ENCODE measurements around the gene CS. TPM values are rescaled to one million over a fixed set of nuclear protein-coding genes. Genes with fewer than 3 reads are reported as not detected.
"Not testable (repeated sequence)": the region's sequence is repeated elsewhere in the genome, so short reads cannot be mapped to it uniquely, and the experiment has no call there.

CS gene
- total RNA-seq = 146 and 156 TPM in 2 replicates

- DNase-seq (ENCODE audit: extremely low read depth, low read depth, low spot score) = peak; percentile 65
Measured at GRCh38 chr12:56299853-56300643, at the start of gene CS. Gene CS (minus strand): TSS chr12:56300330. CDS start chr12:56300201, 129 bp downstream.

DNA sequence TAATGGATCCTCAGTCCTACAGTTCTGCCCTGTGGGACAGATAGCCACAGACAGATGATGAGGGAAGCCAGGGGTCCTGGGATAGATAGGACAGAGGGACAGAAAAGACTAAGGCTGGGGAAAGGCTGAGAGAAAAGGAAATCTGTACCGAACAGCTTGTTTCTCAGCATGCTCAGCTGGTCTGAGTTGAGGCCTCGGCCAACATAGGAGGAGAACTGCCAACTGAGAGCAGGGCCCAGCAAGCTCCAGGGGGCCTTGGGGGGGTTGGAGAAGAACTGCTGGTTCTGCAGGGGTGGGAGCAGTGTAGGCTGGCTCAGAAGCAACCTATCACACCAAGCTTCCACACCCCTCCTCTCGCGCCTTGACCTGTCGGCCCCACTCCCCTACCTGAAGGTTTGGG lies 48.6 kb upstream of the CS start:
- no peak for DNase-seq (ENCODE audit: extremely low read depth, low read depth, low spot score)

GRCh38 chr12:56347255-56347654 lies 47.1 kb upstream of the CS start:
- DNase-seq (ENCODE audit: extremely low read depth, low read depth, low spot score) = not testable (repeated sequence)

- no peak for DNase-seq (ENCODE audit: extremely low read depth, low read depth, low spot score)
Measured at GRCh38 chr12:56346675-56347074, 46.5 kb upstream of the CS start.

DNA sequence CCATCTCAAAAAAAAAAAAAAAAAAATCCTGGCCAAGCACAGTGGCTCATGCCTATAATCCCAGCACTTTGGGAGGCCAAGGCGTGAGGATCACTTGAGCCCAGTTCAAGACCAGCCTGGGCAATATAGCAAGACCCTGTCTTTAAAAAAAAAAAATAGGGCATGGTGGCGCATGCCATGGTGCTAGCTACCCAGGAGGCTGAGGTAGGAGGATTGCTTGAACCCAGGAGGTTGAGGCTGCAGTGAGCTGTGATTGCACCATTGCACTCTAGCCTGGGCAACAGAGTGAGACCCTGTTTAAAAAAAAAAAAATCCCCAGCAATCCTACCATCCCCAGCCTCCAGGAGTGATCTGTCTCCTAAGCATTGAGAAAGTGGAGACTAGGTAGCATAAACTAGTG lies 42.2 kb upstream of the CS start:
- DNase-seq (ENCODE audit: extremely low read depth, low read depth, low spot score) = not testable (repeated sequence)

DNA sequence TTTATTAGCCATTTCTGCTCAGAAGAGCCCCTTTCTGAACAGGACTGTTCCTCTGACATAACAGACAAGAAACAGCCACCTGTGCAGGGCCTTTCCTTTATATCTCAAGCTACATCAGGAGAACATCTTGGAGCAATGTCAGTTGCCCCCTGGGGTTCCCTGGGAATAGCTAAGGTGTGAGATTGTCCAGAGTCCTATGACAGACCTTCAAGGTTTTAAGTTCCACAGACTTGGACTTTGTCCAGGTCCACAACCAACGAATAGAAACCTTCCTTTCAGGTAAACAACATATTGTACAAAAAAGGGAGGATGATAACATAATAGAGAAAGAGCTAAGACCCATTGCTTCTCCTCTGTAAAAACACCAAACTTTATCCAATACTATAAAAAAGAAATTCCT lies 41.5 kb upstream of the CS start:
- DNase-seq (ENCODE audit: extremely low read depth, low read depth, low spot score) = no peak

DNA sequence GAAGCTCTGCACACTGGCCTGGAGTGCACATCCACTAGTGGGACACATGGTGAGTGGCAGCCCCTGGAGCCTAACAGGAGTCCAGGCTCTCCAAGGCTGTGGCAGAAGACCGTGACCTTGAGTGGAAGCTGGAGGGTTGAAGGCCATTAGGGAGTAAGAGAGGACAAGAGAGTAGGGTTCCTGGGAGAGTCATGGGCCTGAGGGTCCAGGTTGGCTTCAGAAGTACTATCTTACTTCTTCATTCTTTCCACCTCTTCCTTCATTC lies 39.0 kb upstream of the CS start:
- DNase-seq (ENCODE audit: extremely low read depth, low read depth, low spot score) = no peak

DNA sequence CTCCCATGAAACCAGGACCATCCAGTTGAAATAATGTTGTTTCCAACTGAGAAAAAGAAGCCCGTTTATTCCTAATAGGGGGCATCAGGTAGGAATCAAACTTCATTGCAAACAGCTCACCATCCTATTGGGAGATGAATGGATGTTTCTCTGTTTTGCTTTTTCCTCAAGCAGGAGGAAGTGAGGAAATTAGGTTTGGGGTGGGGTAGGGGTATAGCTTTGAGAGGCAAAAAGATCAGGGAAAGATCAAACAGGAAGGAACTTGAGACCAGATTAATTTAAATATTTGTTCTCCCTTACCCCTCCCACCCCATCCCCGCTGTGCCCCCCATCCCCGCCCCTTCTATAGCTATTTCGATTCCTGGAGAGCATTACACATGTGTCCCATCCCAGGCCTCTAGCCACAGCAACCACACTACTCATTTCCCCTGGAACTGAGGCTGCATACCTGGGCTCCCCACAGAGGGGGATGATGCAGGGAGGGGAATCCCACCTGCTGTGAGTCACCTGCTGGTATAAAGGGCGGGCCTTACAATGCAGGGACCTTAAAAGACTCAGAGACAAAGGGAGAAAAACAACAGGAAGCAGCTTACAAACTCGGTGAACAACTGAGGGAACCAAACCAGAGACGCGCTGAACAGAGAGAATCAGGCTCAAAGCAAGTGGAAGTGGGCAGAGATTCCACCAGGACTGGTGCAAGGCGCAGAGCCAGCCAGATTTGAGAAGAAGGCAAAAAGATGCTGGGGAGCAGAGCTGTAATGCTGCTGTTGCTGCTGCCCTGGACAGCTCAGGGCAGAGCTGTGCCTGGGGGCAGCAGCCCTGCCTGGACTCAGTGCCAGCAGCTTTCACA lies 38.4 kb upstream of the CS start, which contains the start of gene IL23A:
IL23A (plus strand) TSS at position 577 of the 850 bp plus-strand sequence; CDS start at position 738, 161 bp downstream.
- DNase-seq (ENCODE audit: extremely low read depth, low read depth, low spot score) = no peak

DNA sequence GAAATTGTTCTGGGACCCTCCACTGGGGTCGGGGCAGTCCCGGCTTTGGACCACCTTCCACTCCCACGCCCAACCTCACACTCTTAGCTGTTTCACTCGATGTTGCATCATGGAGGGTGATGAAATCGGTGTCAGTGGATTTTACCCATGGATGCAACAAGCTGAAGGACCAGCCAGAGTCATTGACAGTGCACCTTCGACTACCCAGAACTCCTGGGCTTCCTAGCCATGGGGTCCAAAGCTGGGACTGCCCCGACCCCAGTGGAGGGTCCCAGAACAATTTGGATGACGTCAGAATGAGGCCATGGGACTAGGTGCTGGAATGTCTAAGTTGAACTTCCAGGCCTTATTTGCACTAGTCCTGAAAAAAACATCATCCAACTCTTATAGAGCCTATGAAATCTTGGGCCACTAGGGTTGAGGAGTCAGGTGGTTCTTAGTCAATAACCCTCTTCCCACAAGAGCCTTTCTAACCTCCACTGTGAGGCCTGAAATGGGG lies 37.7 kb upstream of the CS start:
- no peak for DNase-seq (ENCODE audit: extremely low read depth, low read depth, low spot score)

DNA sequence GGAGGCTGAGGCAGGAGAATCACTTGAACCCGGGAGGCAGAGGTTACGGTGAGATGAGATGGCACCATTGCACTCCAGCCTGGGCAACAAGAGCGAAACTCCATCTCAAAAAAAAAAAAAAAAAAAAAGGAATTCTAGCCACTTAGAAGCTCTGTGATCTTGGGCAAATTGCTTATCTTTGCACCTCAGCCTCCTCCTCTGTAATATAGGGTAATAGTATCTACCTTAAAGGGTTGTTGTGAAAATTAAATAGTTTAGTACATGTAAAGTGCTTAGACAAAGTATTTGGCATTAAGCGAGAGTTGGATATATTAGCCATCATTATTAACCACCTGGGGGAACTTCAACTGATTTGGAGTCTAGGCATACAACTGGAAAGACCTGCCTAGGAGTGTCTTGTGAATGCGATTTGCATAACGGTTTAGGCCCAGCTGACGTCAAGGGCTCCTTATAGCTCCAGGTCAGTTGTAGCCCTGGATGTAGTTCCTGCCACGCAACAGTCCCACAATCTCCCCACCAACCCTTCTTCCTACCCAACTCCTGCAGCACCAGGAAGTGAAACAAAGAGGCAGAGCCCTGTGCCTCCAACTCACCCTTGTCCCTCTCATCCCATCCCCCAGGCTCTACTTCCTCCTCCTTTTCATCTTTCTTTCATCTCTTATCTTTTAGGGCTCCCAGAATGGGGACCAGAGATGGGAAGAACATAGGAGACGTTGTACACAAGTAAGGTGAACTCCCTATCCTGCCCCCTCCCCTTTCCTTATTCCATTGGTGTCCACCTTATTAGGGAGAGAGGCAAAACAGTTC lies 36.4 kb upstream of the CS start:
- no peak for DNase-seq (ENCODE audit: extremely low read depth, low read depth, low spot score)

DNA sequence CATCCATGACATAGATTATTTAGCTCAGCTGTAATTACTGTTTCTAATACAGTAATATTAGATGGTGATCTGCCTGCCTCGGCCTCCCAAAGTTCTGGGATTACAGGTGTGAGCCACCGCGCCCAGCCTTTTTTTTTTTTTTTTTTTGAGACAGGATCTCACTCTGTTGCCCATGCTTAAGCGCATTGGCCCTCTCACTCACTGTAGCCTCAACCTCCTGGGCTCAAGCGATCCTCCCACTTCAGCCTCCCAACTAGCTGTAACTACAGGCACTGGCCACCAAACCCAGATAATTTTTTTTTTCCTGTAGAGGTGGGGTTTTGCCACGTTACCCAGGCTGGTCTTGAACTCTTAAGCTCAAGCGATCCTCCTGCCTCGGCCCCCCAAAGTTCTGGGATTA lies 35.4 kb upstream of the CS start:
- DNase-seq (ENCODE audit: extremely low read depth, low read depth, low spot score) = not testable (repeated sequence)

- no peak for DNase-seq (ENCODE audit: extremely low read depth, low read depth, low spot score)
Measured at GRCh38 chr12:56334490-56334793, 34.3 kb upstream of the CS start.

GRCh38 chr12:56333679-56334489 lies 33.8 kb upstream of the CS start, which contains the start of gene PAN2:
Gene PAN2 (minus strand): TSS chr12:56334000. CDS start chr12:56333094, 906 bp downstream.
- peak; percentile 88 for DNase-seq (ENCODE audit: extremely low read depth, low read depth, low spot score)

GRCh38 chr12:56333197-56333678 lies 33.1 kb upstream of the CS start:
- DNase-seq (ENCODE audit: extremely low read depth, low read depth, low spot score) = no peak

- no peak for DNase-seq (ENCODE audit: extremely low read depth, low read depth, low spot score)
Measured at GRCh38 chr12:56332512-56333196, 32.5 kb upstream of the CS start.

DNA sequence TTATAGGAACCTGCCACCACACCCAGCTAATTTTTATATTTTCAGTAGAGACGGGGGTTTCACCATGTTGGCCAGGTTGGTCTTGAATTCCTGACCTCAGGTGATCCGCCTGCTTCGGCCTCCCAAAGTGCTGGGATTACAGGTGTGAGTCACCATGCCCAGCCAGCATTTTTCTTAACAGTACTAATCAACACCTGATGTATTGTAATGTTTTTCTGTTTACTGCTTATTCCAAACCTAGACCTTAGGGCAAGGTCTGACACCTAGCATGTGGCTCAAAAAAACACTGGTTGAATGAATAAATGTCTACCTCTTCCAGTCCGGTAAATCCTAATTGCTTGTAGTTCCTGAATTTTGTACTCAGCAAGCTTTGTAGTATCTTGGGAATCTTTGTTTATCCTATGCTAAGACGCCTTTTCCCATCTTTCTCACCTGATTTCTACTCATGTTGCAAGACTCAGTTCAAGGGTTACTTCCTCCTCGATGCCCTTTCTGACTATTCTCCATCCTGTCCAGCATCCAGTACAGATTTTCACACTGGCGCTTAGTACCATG lies 30.9 kb upstream of the CS start:
- no peak for DNase-seq (ENCODE audit: extremely low read depth, low read depth, low spot score)

- no peak for DNase-seq (ENCODE audit: extremely low read depth, low read depth, low spot score)
Measured at GRCh38 chr12:56326533-56326932, 26.4 kb upstream of the CS start.

GRCh38 chr12:56326126-56326525 lies 26.0 kb upstream of the CS start:
- no peak for DNase-seq (ENCODE audit: extremely low read depth, low read depth, low spot score)

- no peak for DNase-seq (ENCODE audit: extremely low read depth, low read depth, low spot score)
Measured at GRCh38 chr12:56324206-56324605, 24.1 kb upstream of the CS start.
